ENCODE data around the gene ARFRP1. TPM values are rescaled to one million over a fixed set of nuclear protein-coding genes. Genes with fewer than 3 reads are reported as not detected.

ARFRP1 gene
- total and polyA plus RNA-seq, 2 of the 13 experiments (the other 11 are each of a cell fraction or from before 2014, with no cell fraction given) = 32.0 to 51.1 TPM

DNA sequence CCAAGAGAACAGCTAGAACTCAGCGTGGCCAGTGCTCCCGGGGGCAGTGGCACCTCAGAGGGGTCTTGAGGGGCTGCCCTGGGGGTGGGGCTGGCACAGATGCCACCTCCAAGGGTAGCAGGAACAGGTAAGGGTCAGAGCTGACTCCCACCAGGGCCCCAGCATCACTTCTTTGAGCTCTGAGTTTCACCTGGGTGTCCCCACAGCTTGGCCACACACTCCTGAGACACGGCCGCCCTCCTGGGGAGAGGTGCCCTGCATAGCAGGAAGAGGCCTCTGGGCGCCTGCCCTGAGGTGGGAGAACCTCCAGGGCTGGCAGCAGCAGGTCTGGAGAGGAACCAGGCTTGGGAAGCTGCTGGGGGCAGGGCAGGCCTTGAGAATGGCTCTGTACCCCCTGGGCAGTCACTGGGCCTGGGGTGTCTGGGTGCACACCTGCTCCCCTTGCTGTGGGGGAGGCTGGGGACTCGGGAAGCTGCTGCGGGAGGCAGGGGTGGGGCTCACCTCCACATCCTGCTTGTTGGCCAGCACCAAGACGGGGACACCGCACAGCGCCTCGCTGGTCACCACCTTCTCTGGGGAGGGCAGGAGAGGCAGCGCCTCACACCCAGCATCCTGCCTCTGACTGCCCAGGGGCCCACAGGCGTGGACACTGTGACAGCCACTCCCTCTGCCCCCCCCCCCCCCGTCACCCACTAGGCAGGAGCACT is 6.3 kb downstream of the ARFRP1 start:
- H3K36me3 ChIP-seq (replicated peaks in 1 of 2; ENCODE audit: control insufficient read depth in 1 of 2, insufficient read depth in 2 of 2, low read length in 2 of 2) = peaks cover 17 to 31% of the 10 kb centered on the region in 2 experiments
- H3K4me3 ChIP-seq (replicated peaks in 1 of 3; ENCODE audit: insufficient read depth in 1 of 3, low read depth in 2 of 3, low read length in 3 of 3) = no peak overlapping the region
- FAIRE-seq = no peak
- intact Hi-C loops (cut with micrococcal nuclease; ENCODE audit: unreplicated experiment) = no loop called here
- H3K27me3 ChIP-seq (ENCODE audit: control insufficient read depth in 1 of 2, insufficient read depth in 2 of 2, low read length in 2 of 2) = no peaks in the 10 kb centered on the region
- H3K79me2 ChIP-seq (ENCODE audit: insufficient read depth, low read length) = peaks cover 11% of the 10 kb centered on the region
- no peak for DNase-seq (ENCODE audit: low spot score)
- TF ChIP-seq PCBP1 (IDR thresholded peaks at IDR 0.05; ENCODE audit: borderline replicate concordance, low read depth, low read length) (peak; percentile 89; the same call in 1 of the 2 replicates), ZNF768 (CRISPR knock-in tag; IDR thresholded peaks at IDR 0.05) (peak; percentile 10; the same call in 1 of the 2 replicates), IRF2 (CRISPR knock-in tag; IDR thresholded peaks at IDR 0.05) (no peak), ATM (IDR thresholded peaks at IDR 0.05; ENCODE audit: borderline replicate concordance) (no peak), RBFOX2 (IDR thresholded peaks at IDR 0.05; ENCODE audit: low read depth, low read length) (peak; percentile 47), AGO2 (optimal IDR thresholded peaks at IDR 0.05; ENCODE audit: low read depth, low read length) (peak; percentile 97), POLR2G (IDR thresholded peaks at IDR 0.05; ENCODE audit: low read depth, low read length) (peak; percentile 15; the same call in 1 of the 2 replicates), AKAP8 (CRISPR knock-in tag; IDR thresholded peaks at IDR 0.05) (peak; percentile 67; the same call in 1 of the 2 replicates), RXRA (CRISPR knock-in tag; IDR thresholded peaks at IDR 0.05) (0 out of 2 replicates have a peak, but pooled peaks have one; percentile 7)
- TF ChIP-seq, protein P1, sequence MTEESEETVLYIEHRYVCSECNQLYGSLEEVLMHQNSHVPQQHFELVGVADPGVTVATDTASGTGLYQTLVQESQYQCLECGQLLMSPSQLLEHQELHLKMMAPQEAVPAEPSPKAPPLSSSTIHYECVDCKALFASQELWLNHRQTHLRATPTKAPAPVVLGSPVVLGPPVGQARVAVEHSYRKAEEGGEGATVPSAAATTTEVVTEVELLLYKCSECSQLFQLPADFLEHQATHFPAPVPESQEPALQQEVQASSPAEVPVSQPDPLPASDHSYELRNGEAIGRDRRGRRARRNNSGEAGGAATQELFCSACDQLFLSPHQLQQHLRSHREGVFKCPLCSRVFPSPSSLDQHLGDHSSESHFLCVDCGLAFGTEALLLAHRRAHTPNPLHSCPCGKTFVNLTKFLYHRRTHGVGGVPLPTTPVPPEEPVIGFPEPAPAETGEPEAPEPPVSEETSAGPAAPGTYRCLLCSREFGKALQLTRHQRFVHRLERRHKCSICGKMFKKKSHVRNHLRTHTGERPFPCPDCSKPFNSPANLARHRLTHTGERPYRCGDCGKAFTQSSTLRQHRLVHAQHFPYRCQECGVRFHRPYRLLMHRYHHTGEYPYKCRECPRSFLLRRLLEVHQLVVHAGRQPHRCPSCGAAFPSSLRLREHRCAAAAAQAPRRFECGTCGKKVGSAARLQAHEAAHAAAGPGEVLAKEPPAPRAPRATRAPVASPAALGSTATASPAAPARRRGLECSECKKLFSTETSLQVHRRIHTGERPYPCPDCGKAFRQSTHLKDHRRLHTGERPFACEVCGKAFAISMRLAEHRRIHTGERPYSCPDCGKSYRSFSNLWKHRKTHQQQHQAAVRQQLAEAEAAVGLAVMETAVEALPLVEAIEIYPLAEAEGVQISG (CRISPR knock-in tag; IDR thresholded peaks at IDR 0.05) = 0 out of 2 replicates have a peak, but pooled peaks have one; percentile 5
- TF ChIP-seq, protein P2, sequence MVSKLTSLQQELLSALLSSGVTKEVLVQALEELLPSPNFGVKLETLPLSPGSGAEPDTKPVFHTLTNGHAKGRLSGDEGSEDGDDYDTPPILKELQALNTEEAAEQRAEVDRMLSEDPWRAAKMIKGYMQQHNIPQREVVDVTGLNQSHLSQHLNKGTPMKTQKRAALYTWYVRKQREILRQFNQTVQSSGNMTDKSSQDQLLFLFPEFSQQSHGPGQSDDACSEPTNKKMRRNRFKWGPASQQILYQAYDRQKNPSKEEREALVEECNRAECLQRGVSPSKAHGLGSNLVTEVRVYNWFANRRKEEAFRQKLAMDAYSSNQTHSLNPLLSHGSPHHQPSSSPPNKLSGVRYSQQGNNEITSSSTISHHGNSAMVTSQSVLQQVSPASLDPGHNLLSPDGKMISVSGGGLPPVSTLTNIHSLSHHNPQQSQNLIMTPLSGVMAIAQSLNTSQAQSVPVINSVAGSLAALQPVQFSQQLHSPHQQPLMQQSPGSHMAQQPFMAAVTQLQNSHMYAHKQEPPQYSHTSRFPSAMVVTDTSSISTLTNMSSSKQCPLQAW (CRISPR knock-in tag; IDR thresholded peaks at IDR 0.05) = no peak
- TF ChIP-seq, protein P3, sequence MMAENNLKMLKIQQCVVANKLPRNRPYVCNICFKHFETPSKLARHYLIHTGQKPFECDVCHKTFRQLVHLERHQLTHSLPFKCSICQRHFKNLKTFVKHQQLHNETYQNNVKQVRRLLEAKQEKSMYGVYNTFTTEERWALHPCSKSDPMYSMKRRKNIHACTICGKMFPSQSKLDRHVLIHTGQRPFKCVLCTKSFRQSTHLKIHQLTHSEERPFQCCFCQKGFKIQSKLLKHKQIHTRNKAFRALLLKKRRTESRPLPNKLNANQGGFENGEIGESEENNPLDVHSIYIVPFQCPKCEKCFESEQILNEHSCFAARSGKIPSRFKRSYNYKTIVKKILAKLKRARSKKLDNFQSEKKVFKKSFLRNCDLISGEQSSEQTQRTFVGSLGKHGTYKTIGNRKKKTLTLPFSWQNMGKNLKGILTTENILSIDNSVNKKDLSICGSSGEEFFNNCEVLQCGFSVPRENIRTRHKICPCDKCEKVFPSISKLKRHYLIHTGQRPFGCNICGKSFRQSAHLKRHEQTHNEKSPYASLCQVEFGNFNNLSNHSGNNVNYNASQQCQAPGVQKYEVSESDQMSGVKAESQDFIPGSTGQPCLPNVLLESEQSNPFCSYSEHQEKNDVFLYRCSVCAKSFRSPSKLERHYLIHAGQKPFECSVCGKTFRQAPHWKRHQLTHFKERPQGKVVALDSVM (CRISPR knock-in tag; IDR thresholded peaks at IDR 0.05) = no peak
- TF ChIP-seq, protein P4, sequence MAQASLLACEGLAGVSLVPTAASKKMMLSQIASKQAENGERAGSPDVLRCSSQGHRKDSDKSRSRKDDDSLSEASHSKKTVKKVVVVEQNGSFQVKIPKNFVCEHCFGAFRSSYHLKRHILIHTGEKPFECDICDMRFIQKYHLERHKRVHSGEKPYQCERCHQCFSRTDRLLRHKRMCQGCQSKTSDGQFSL (CRISPR knock-in tag; IDR thresholded peaks at IDR 0.05) = peak; percentile 73; the same call in 1 of the 2 replicates
- TF ChIP-seq, protein P5, sequence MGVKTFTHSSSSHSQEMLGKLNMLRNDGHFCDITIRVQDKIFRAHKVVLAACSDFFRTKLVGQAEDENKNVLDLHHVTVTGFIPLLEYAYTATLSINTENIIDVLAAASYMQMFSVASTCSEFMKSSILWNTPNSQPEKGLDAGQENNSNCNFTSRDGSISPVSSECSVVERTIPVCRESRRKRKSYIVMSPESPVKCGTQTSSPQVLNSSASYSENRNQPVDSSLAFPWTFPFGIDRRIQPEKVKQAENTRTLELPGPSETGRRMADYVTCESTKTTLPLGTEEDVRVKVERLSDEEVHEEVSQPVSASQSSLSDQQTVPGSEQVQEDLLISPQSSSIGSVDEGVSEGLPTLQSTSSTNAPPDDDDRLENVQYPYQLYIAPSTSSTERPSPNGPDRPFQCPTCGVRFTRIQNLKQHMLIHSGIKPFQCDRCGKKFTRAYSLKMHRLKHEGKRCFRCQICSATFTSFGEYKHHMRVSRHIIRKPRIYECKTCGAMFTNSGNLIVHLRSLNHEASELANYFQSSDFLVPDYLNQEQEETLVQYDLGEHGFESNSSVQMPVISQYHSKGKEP (CRISPR knock-in tag; IDR thresholded peaks at IDR 0.05) = no peak
- ChIA-PET CTCF (ENCODE audit: low intra/inter-chr PET ratio, low total read pairs) (no interaction called here), POLR2A (interaction anchor here (12.4 kb wide), 1 partner anchor 35 kb away, joined by 190 read pairs; the partner anchor contains the start of genes LIME1 and SLC2A4RG)
- no peak overlapping the region for H3K4me2 ChIP-seq (ENCODE audit: low read depth, low read length)
- no peaks in the 10 kb centered on the region for H3K9me3 ChIP-seq (ENCODE audit: low read length)
- H3K4me1 ChIP-seq (ENCODE audit: insufficient read depth, low read length) = peaks cover 22% of the 10 kb centered on the region
- no TSS peak for BruUV-seq (replicated peaks)
- no peak overlapping the region for H3K27ac ChIP-seq (ENCODE audit: extremely low read length, insufficient read depth, low read length)
- in situ Hi-C loops (cut with HindIII; ENCODE audit: extremely low pct_ligation_motif_present, low pct_unique_long_range_greater_than_20kb) = loop anchor here (10.0 kb wide), 1 partner anchor 83 kb away; no protein-coding TSS in a partner anchor
- no peak overlapping the region for H2AFZ ChIP-seq (ENCODE audit: low read length)
- peaks cover 11% of the 10 kb centered on the region; the same call in 1 of the 2 replicates for H4K20me1 ChIP-seq (ENCODE audit: insufficient read depth, low read length)
- 94% methylated on average over 6 of the region's 14 CpGs for WGBS (ENCODE audit: low lambda C conversion rate)
- H3K9ac ChIP-seq (ENCODE audit: insufficient read depth, low read depth, low read length) = no peak overlapping the region
- ATAC-seq = no peak
